ENCODE measurements around the gene PDE4DIP. TPM values are rescaled to one million over a fixed set of nuclear protein-coding genes. Genes with fewer than 3 reads are reported as not detected.
"Not testable (repeated sequence)": the region's sequence is repeated elsewhere in the genome, so short reads cannot be mapped to it uniquely, and the experiment has no call there.

Gene PDE4DIP
- total and polyA plus RNA-seq, 2 donors (not counting 3 experiments of a cell fraction or from before 2014, with no cell fraction given), result 6.3 to 26.4 TPM

GRCh38 chr1:149009761-149010160 is 165.5 kb downstream of the PDE4DIP start:
- CTCF ChIA-PET; dilution Hi-C loops (cut with MboI; ENCODE audit: extremely low pct_ligation_motif_present, low sequenced_read_pairs); H3K4me1 ChIP-seq (ENCODE audit: control insufficient read depth, extremely low read depth, insufficient read depth, low read length); H3K9me1 ChIP-seq (replicated peaks; ENCODE audit: control insufficient read depth, extremely low read depth, insufficient read depth, low read length); H3K27ac ChIP-seq (ENCODE audit: insufficient read depth, low read depth, low read length); H4K20me1 ChIP-seq (replicated peaks; ENCODE audit: control insufficient read depth, extremely low read depth, insufficient read depth, low read length); FAIRE-seq; H3K4me2 ChIP-seq (ENCODE audit: insufficient read depth, low read length); DNase-seq (ENCODE audit: low read depth, low spot score); intact Hi-C loops (cut with micrococcal nuclease); BruUV-seq (replicated peaks); H3K36me3 ChIP-seq (ENCODE audit: control insufficient read depth in 2 of 2, extremely low read depth in 1 of 2, insufficient read depth in 2 of 2, low read length in 2 of 2); H3K9ac ChIP-seq (replicated peaks; ENCODE audit: extremely low read depth, insufficient read depth, low read length); POLR2A ChIA-PET; H3K27me3 ChIP-seq (ENCODE audit: control insufficient read depth in 2 of 2, insufficient read depth in 2 of 2, low read length in 2 of 2); H3K9me3 ChIP-seq (replicated peaks; ENCODE audit: control insufficient read depth, insufficient read depth, low read length); H3K79me2 ChIP-seq (ENCODE audit: control insufficient read depth, insufficient read depth, low read length); H2AFZ ChIP-seq (ENCODE audit: low read depth, low read length); H3K4me3 ChIP-seq (replicated peaks in 1 of 3; ENCODE audit: insufficient read depth in 1 of 3, low read depth in 1 of 3, low read length in 3 of 3): not testable (repeated sequence)

- H2AFZ ChIP-seq (ENCODE audit: low read depth, low read length); H4K20me1 ChIP-seq (replicated peaks; ENCODE audit: control insufficient read depth, extremely low read depth, insufficient read depth, low read length); H3K79me2 ChIP-seq (ENCODE audit: control insufficient read depth, insufficient read depth, low read length); H3K9me3 ChIP-seq (replicated peaks; ENCODE audit: control insufficient read depth, insufficient read depth, low read length); intact Hi-C loops (cut with micrococcal nuclease); dilution Hi-C loops (cut with MboI; ENCODE audit: extremely low pct_ligation_motif_present, low sequenced_read_pairs); H3K9ac ChIP-seq (replicated peaks; ENCODE audit: extremely low read depth, insufficient read depth, low read length); BruUV-seq (replicated peaks); H3K4me3 ChIP-seq (replicated peaks in 1 of 3; ENCODE audit: insufficient read depth in 1 of 3, low read depth in 1 of 3, low read length in 3 of 3); H3K27ac ChIP-seq (ENCODE audit: insufficient read depth, low read depth, low read length); H3K9me1 ChIP-seq (replicated peaks; ENCODE audit: control insufficient read depth, extremely low read depth, insufficient read depth, low read length); CTCF ChIA-PET; DNase-seq (ENCODE audit: low read depth, low spot score); H3K36me3 ChIP-seq (ENCODE audit: control insufficient read depth in 2 of 2, extremely low read depth in 1 of 2, insufficient read depth in 2 of 2, low read length in 2 of 2); H3K4me1 ChIP-seq (ENCODE audit: control insufficient read depth, extremely low read depth, insufficient read depth, low read length); FAIRE-seq; POLR2A ChIA-PET; H3K27me3 ChIP-seq (ENCODE audit: control insufficient read depth in 2 of 2, insufficient read depth in 2 of 2, low read length in 2 of 2); H3K4me2 ChIP-seq (ENCODE audit: insufficient read depth, low read length): not testable (repeated sequence)
Measured at GRCh38 chr1:149012599-149012998, 168.4 kb downstream of the PDE4DIP start.

- H3K79me2 ChIP-seq (ENCODE audit: control insufficient read depth, insufficient read depth, low read length); H3K4me3 ChIP-seq (replicated peaks in 1 of 3; ENCODE audit: insufficient read depth in 1 of 3, low read depth in 1 of 3, low read length in 3 of 3); H3K4me1 ChIP-seq (ENCODE audit: control insufficient read depth, extremely low read depth, insufficient read depth, low read length); dilution Hi-C loops (cut with MboI; ENCODE audit: extremely low pct_ligation_motif_present, low sequenced_read_pairs); H3K27ac ChIP-seq (ENCODE audit: insufficient read depth, low read depth, low read length); H2AFZ ChIP-seq (ENCODE audit: low read depth, low read length); H4K20me1 ChIP-seq (replicated peaks; ENCODE audit: control insufficient read depth, extremely low read depth, insufficient read depth, low read length); H3K4me2 ChIP-seq (ENCODE audit: insufficient read depth, low read length); POLR2A ChIA-PET; CTCF ChIA-PET; H3K9ac ChIP-seq (replicated peaks; ENCODE audit: extremely low read depth, insufficient read depth, low read length); FAIRE-seq; intact Hi-C loops (cut with micrococcal nuclease); BruUV-seq (replicated peaks); H3K9me1 ChIP-seq (replicated peaks; ENCODE audit: control insufficient read depth, extremely low read depth, insufficient read depth, low read length); H3K9me3 ChIP-seq (replicated peaks; ENCODE audit: control insufficient read depth, insufficient read depth, low read length); DNase-seq (ENCODE audit: low read depth, low spot score); H3K36me3 ChIP-seq (ENCODE audit: control insufficient read depth in 2 of 2, extremely low read depth in 1 of 2, insufficient read depth in 2 of 2, low read length in 2 of 2); H3K27me3 ChIP-seq (ENCODE audit: control insufficient read depth in 2 of 2, insufficient read depth in 2 of 2, low read length in 2 of 2): not testable (repeated sequence)
Measured at GRCh38 chr1:149013513-149013912, 169.3 kb downstream of the PDE4DIP start.

GRCh38 chr1:149015522-149015921 is 171.3 kb downstream of the PDE4DIP start:
- H4K20me1 ChIP-seq (replicated peaks; ENCODE audit: control insufficient read depth, extremely low read depth, insufficient read depth, low read length); H3K9ac ChIP-seq (replicated peaks; ENCODE audit: extremely low read depth, insufficient read depth, low read length); H3K9me3 ChIP-seq (replicated peaks; ENCODE audit: control insufficient read depth, insufficient read depth, low read length); CTCF ChIA-PET; dilution Hi-C loops (cut with MboI; ENCODE audit: extremely low pct_ligation_motif_present, low sequenced_read_pairs); H3K4me2 ChIP-seq (ENCODE audit: insufficient read depth, low read length); H3K36me3 ChIP-seq (ENCODE audit: control insufficient read depth in 2 of 2, extremely low read depth in 1 of 2, insufficient read depth in 2 of 2, low read length in 2 of 2); H3K4me3 ChIP-seq (replicated peaks in 1 of 3; ENCODE audit: insufficient read depth in 1 of 3, low read depth in 1 of 3, low read length in 3 of 3); H2AFZ ChIP-seq (ENCODE audit: low read depth, low read length); BruUV-seq (replicated peaks); H3K79me2 ChIP-seq (ENCODE audit: control insufficient read depth, insufficient read depth, low read length); intact Hi-C loops (cut with micrococcal nuclease); H3K27ac ChIP-seq (ENCODE audit: insufficient read depth, low read depth, low read length); H3K9me1 ChIP-seq (replicated peaks; ENCODE audit: control insufficient read depth, extremely low read depth, insufficient read depth, low read length); H3K27me3 ChIP-seq (ENCODE audit: control insufficient read depth in 2 of 2, insufficient read depth in 2 of 2, low read length in 2 of 2); POLR2A ChIA-PET; H3K4me1 ChIP-seq (ENCODE audit: control insufficient read depth, extremely low read depth, insufficient read depth, low read length); DNase-seq (ENCODE audit: low read depth, low spot score); FAIRE-seq: not testable (repeated sequence)

Data from endothelial cell of umbilical vein (primary cell).